ENCODE measurements around the gene GRIN1.

Gene GRIN1

GRCh38 chr9:137107982-137108381 is 31.0 kb upstream of the GRIN1 start:
- H3K27me3 ChIP-seq (replicated peaks; ENCODE audit: control insufficient read depth, insufficient read depth, low read length): no peaks in the 10 kb centered on the region
- peaks cover 45% of the 10 kb centered on the region for H3K36me3 ChIP-seq (ENCODE audit: control insufficient read depth, insufficient read depth, low read length)
- no peak for TF ChIP-seq CTCF (IDR thresholded peaks at IDR 0.05; ENCODE audit: insufficient read depth, low read length, poor library complexity, severe bottlenecking)
- DNase-seq (ENCODE audit: extremely low read depth, insufficient read length): no peak
- H3K4me3 ChIP-seq (replicated peaks; ENCODE audit: low read depth, low read length): no peak overlapping the region

GRCh38 chr9:137108608-137109249 is 30.2 kb upstream of the GRIN1 start:
- TF ChIP-seq CTCF (IDR thresholded peaks at IDR 0.05; ENCODE audit: insufficient read depth, low read length, poor library complexity, severe bottlenecking): no peak
- Histone ChIP-seq H3K36me3 (ENCODE audit: control insufficient read depth, insufficient read depth, low read length) (peaks cover 40% of the 10 kb centered on the region), H3K4me3 (replicated peaks; ENCODE audit: low read depth, low read length) (no peak overlapping the region), H3K27me3 (replicated peaks; ENCODE audit: control insufficient read depth, insufficient read depth, low read length) (no peaks in the 10 kb centered on the region)
- no peak for DNase-seq (ENCODE audit: extremely low read depth, insufficient read length)

GRCh38 chr9:137109250-137110146 is 29.5 kb upstream of the GRIN1 start:
- Histone ChIP-seq H3K36me3 (ENCODE audit: control insufficient read depth, insufficient read depth, low read length) (peaks cover 37% of the 10 kb centered on the region), H3K27me3 (replicated peaks; ENCODE audit: control insufficient read depth, insufficient read depth, low read length) (no peaks in the 10 kb centered on the region), H3K4me3 (replicated peaks; ENCODE audit: low read depth, low read length) (no peak overlapping the region)
- no peak for TF ChIP-seq CTCF (IDR thresholded peaks at IDR 0.05; ENCODE audit: insufficient read depth, low read length, poor library complexity, severe bottlenecking)
- no peak for DNase-seq (ENCODE audit: extremely low read depth, insufficient read length)

- H3K36me3 ChIP-seq (ENCODE audit: control insufficient read depth, insufficient read depth, low read length): peaks cover 36% of the 10 kb centered on the region
- H3K4me3 ChIP-seq (replicated peaks; ENCODE audit: low read depth, low read length): no peak overlapping the region
- no peak for DNase-seq (ENCODE audit: extremely low read depth, insufficient read length)
- no peak for TF ChIP-seq CTCF (IDR thresholded peaks at IDR 0.05; ENCODE audit: insufficient read depth, low read length, poor library complexity, severe bottlenecking)
- no peaks in the 10 kb centered on the region for H3K27me3 ChIP-seq (replicated peaks; ENCODE audit: control insufficient read depth, insufficient read depth, low read length)
These were observed 28.6 kb upstream of the GRIN1 start for GRCh38 chr9:137110147-137110910.

- no peaks in the 10 kb centered on the region for H3K27me3 ChIP-seq (replicated peaks; ENCODE audit: control insufficient read depth, insufficient read depth, low read length)
- no peak for DNase-seq (ENCODE audit: extremely low read depth, insufficient read length)
- TF ChIP-seq CTCF (IDR thresholded peaks at IDR 0.05; ENCODE audit: insufficient read depth, low read length, poor library complexity, severe bottlenecking): no peak
- H3K4me3 ChIP-seq (replicated peaks; ENCODE audit: low read depth, low read length): no peak overlapping the region
- peaks cover 33% of the 10 kb centered on the region for H3K36me3 ChIP-seq (ENCODE audit: control insufficient read depth, insufficient read depth, low read length)
These were observed 27.8 kb upstream of the GRIN1 start for GRCh38 chr9:137110911-137111787.
